Vagina (tissue), 2 donors: ENCODE measurements around the gene HDHD5.

ENCODE experiments used
- POLR2A ChIP-seq, 2 donors: fragments of 450-650 bp; IDR thresholded peaks; one replicate each; pipeline ENCODE4 v1.6.1; 2017; ENCODE audit warnings: antibody characterized with exemption in 2 of 2, mild to moderate bottlenecking in 2 of 2, moderate library complexity in 2 of 2
- TF ChIP-seq, protein P1 (sequence below), 3 experiments: fragments of 450-650 bp in 2 of 3; fragments of 200-600 bp in 1 of 3; sonication (generic) in 1 of 3; IDR thresholded peaks; one replicate each; pipeline ENCODE4 v1.5.1; 2017 to 2019; ENCODE audit warnings: antibody characterized with exemption in 3 of 3, mild to moderate bottlenecking in 2 of 3, moderate library complexity in 2 of 3

DNA sequence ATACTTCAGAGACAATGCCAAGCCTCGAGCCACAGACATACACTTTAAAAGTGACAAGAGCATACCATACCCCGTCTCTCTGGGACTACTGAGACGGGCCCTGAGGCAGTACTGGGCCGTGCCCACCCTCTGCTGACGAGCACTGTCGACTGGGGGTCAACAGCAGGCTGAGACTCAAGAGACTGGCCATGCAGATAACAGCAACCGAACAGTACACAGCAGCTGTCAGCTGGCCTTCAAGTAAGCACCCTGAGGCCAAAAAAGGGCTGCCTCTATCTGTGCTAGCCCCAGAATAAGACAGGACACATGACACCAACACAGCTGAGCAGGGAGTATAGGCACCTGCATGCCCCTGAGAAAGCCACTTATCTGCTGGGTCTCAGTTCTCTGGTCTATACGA lies 19.1 kb downstream of the HDHD5 start:
- TF ChIP-seq, protein P1, sequence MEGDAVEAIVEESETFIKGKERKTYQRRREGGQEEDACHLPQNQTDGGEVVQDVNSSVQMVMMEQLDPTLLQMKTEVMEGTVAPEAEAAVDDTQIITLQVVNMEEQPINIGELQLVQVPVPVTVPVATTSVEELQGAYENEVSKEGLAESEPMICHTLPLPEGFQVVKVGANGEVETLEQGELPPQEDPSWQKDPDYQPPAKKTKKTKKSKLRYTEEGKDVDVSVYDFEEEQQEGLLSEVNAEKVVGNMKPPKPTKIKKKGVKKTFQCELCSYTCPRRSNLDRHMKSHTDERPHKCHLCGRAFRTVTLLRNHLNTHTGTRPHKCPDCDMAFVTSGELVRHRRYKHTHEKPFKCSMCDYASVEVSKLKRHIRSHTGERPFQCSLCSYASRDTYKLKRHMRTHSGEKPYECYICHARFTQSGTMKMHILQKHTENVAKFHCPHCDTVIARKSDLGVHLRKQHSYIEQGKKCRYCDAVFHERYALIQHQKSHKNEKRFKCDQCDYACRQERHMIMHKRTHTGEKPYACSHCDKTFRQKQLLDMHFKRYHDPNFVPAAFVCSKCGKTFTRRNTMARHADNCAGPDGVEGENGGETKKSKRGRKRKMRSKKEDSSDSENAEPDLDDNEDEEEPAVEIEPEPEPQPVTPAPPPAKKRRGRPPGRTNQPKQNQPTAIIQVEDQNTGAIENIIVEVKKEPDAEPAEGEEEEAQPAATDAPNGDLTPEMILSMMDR (IDR thresholded peaks at IDR 0.05) = no peak
- no peak for TF ChIP-seq POLR2A (IDR thresholded peaks at IDR 0.05)
